Measurements from ENCODE around the gene DEXI.
"Not testable (repeated sequence)": the region's sequence is repeated elsewhere in the genome, so short reads cannot be mapped to it uniquely, and the experiment has no call there.

DEXI gene

DNA sequence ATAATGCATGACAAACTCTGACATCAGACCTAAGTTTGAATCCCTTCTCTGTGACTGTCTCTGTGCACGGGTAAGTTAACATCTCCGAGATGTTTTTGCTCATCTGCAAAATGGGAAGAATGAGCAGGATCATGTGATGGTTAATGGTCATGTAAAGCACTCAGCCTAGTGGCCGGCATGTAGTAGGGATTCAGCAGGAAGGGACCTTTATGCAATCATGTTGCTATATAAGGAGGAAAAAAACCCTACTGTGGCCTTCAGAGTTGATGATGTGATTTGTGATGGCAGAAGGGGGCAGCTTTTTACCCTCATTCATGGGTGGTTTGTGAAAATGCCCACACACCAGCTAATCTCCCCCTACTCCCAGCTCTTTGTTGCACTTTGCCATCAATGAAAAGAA, 26.2 kb upstream of the DEXI start:
- ATAC-seq, result no peak

GRCh38 chr16:10967986-10968385, 25.7 kb upstream of the DEXI start:
- no peak for ATAC-seq

DNA sequence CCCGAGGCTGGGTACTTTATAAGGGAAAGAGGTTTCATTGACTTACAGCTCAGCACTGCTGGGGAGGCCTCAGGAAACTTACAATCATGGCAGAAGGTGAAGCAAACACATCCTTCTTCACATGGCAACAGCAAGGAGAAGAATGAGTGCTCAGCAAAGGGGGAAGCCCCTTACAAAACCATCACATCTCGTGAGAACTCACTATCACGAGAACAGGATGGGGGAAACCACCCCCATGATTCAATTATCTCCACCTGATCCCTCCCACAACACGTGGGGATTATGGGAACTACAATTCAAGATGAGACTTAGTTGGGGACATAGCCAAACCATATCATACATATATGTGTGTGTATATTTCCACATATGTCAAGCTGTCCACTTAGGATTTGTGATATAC, 24.3 kb upstream of the DEXI start:
- ATAC-seq, result not testable (repeated sequence)

- no peak for ATAC-seq
Measured at GRCh38 chr16:10966129-10966528, 23.9 kb upstream of the DEXI start.

DNA sequence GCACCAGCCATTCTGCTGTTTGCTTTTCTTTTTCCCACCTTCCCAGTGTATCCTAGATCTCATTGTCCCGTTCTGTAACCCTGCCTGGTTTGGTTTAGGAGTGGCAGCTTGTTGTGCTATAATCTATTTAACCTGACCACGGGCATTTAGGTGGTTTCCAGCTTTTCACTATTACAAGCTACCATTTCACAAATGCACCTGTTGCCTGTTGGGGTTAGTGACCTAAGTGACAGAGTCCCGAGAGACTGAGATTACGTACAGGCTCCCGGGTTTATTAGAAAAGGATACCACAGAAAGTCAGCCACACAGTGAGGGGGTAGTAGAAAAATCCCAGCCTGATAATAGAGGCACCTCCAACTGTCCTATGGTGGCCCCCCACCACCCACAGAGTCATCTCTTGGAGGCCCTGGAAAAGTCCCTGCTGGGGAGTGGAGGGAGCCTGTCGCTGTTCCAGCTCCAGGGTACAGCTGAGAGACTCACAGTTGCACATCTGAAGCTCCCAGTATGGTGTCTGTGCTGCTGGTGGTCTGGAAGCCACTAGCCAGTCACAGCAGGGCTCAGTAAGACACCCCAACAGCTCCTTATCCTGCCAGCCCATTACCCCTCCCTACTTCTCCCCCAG, 23.3 kb upstream of the DEXI start:
- peak; percentile 62 for ATAC-seq

GRCh38 chr16:10964891-10965326, 22.6 kb upstream of the DEXI start:
- ATAC-seq, result peak; percentile 85 to 88

GRCh38 chr16:10964039-10964890, 22.0 kb upstream of the DEXI start:
- ATAC-seq, result peak; percentile 39 to 40

DNA sequence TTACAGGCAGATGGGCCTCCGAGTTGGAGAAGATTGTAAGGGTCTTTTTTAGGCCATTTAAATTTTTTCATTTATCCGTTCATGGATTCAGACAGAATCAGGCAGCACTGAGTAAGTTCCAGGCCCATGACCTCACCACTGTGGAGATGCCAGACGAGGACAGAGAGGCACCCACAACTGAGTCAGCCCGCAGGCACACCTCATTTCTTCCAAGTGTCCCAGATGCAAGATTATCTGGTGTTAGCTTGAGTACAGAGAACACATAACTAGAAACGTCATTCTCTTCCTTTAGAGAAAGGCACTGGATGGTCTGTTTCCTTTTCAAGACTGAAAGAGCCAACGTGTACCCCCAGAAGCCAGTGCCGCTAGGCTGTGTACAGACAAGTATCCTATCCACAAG, 19.0 kb upstream of the DEXI start:
- no peak for ATAC-seq

DNA sequence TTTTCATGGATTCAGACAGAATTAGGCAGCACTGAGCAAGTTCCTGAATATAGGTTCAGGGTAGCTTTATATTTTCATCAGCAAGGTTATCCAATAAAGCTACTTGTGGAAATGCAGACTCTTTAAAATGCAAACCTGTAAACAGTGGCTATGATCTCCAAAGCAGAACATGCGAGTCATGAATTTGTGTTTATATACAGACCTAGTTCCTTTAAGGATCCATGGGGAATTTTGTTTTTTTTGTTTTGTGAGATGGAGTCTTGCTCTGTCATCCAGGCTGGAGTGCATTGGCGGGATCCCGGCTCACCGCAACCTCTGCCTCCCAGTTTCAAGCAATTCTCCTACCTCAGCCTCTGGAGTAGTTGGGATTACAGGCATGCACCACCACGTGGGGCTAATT, 16.9 kb upstream of the DEXI start:
- ATAC-seq, result no peak

- peak; percentile 85 to 88 for ATAC-seq
Measured at GRCh38 chr16:10957771-10958482, 15.7 kb upstream of the DEXI start.

DNA sequence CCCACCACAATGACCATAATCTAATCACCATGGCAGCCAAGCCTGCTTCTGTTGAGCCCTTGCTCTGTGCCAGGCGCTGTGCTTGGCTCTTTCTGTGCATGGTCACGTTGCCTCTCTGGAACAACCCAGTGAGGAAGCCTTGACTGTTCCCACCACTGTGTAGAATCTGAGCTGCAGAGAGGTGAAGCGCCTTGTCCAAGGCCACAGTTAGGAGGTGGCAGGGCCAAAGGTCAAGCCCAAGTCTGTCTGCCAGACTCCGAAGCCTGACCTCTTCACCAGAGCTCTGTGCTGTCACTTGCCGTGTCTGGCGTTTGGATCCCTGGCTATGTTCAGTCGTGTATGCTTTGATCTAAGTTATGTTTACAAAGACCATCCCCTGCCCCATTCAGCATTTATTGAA, 12.6 kb upstream of the DEXI start:
- ATAC-seq, result no peak

DNA sequence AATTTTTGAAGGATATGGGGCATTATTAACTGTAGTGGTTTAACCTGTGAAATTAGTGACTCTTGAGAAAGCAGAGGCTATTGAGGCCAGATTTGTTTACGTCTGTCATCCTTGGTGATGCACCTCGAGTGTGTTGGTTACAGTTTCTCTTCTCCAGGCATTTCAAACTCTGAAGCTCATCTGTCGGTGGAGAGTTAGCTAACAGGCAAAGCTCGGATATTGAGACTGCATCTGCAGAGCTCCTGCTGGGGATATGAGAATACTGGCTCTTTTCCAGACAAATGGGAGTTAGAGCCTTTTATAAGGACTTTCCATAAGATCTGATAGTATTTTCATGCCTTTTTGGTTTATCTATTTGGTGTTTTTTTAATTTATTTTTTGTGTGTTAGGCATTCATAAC, 8.8 kb upstream of the DEXI start:
- ATAC-seq, result no peak

DNA sequence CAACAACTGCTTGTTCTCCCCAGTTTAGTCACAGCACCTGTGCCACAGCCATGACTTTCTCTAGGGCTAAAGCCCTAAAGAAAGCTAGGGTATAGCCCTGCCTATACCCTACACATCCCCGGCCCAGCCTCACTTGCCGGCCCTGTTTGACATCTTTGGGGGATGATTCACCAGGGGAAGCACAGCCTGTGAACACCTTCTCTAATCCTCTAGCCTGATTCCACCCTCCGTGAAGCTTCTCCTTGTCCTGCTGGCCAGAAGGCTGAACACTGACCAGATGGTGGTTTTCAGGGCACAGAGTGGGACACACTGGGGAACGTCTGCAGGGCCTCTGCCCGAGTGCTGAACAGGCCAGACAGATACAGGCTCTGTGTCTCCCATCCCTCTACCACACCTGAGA, 8.1 kb upstream of the DEXI start:
- ATAC-seq, result no peak

DNA sequence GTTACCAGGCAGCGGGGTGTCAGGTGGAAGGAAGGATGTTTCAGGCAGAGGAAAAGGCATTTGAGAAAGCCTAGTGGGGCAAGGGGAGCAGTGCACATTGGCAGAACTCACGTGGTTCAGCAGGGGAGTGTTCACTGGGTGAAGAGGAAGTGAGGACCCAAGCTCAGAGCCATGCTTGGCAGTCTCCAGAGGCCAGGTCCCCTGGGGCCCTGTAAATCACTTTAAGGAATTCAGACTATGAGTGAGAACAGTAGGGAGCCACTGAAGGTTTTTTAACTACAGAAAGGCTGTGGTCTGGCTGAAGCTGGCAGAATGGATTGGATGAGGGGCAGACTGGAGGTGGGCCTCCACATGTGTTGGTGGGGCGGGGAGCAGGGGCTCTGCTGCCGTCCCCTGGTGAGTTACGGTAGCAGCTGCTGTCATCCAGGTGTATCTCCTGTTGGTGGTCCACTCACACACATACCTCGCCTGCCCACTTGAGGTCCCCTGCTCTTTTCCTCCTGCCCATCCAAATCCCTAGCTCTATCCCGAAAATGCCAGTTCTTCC, 7.2 kb upstream of the DEXI start:
- ATAC-seq, result peak; percentile 58 to 60

DNA sequence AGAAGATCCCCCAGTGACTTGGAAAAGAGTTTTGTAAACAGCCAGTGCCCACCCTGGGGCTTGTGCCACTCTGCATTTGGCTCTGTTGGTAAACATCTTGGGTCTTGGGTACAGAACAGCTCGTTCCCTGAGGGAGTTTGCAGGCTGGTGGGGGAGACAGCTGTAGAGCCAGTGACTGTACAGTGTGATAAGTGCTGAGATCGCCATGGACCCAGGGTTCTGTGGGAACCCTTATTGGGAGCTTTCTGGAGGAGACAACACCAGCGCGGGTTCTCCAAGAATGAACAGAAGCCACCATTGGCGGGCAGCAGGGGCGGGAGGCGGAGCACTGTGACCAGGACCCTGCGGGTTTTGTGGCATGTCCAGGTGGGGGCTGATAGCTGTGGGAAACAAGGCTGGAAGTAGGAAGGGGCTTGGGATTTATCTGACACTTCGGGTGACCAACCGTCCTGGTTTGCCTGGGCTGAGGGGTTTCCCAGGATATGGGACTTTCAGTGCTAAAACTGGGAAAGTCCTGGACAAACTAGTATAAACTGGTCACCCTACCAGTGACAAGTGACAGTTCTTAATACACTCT, 5.0 kb upstream of the DEXI start:
- ATAC-seq, result no peak

DNA sequence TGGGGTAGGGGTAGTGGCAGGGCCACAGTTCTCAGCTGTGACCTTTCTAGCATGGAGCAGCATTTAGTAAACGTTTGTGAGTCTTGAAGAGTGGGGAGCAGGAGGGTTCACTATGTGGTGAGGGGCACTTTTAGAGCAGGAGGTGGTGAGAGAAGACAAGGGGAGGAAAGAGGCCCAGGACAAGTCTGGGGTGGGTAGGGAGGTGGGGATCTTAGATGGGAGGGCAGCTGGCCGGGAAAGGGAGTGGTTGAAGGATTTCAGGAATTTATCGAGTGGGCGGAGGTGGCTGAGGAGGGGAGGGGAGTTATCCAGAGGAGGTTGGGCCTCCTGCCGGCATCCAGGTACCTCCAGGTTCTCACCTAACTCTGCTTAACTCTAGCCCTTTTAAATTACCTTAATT, 4.0 kb upstream of the DEXI start:
- no peak for ATAC-seq

GRCh38 chr16:10945065-10945787, 3.0 kb upstream of the DEXI start:
- no peak for ATAC-seq

DNA sequence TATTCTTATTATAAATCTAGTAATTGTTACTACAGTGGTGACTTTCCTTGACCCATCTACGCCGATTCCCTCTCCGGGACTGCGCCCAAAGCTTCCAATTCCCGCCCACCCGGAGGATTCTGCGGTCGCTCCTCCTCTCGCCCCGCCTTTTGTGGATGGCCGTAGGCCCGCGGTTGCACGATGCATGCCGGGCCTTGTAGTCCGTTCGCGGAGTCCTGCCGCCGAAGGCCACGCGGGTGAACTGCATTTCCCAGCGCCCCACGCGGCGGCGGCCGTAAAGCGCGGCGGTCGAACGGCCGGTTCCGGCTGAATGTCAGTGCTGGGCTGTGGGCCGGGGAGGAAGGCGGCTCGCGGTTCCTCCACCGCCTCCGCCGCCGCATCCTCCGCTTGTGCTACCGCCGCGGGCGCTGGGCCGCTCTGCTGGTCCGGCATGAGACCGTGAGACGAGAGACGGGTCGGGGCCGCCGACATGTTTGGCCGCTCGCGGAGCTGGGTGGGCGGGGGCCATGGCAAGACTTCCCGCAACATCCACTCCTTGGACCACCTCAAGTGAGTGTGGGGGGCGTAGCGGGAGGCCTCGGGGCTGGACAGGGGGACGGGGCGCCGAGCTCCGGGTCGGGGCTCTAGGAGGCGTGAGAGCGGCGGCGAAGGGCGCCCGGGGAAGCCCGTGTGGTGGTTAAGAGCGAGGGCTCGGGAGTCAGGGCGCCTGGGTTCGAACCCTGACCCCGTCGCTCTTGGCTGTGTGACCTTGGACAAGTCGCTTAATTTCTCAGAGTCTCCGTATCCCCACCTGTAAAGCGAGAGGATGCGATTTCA, 2.2 kb upstream of the DEXI start, which contains the start of gene CLEC16A:
Gene CLEC16A (plus strand): TSS at position 316 of the 816 bp plus-strand sequence. CDS start 154 bp downstream, at position 470.
- peak; percentile 77 to 82 for ATAC-seq

DNA sequence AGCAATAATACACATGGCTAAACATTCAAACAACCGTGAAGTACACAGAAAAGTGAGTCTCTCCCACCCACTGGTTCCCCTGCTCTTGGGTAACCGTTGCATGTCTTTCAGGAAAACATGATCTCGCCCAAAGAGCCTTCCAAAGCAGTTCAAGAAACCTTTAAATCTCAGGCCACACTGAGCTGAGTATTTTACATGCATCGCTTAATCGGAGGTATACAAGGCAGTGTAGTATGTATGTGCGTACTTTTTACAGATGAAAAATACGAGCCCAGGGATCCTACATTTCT, 741 bp upstream of the DEXI start:
- ATAC-seq, result no peak

DNA sequence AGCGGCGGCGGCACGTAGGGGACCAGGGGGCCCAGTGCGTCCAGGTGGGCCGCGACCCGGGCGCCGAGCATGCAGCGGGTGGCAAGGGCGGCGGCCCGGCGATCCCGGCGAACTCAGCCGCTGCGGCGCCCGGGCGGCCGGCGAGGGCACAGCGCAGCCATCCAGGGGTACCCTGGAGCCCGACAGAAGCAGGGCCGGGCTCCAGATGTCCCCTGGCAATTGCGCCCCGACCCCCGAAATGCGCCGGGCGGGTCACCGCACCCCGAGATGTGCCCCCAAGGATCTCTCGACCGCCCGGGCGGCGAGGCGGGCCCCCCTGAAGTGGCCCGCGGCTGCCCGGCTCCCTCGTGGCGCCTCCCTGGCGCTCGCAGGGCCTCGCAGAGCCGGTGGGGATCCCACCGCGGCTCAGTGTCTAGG, 325 bp downstream of the DEXI start:
- peak in 1 of 2 donors; percentile 1 for ATAC-seq

DNA sequence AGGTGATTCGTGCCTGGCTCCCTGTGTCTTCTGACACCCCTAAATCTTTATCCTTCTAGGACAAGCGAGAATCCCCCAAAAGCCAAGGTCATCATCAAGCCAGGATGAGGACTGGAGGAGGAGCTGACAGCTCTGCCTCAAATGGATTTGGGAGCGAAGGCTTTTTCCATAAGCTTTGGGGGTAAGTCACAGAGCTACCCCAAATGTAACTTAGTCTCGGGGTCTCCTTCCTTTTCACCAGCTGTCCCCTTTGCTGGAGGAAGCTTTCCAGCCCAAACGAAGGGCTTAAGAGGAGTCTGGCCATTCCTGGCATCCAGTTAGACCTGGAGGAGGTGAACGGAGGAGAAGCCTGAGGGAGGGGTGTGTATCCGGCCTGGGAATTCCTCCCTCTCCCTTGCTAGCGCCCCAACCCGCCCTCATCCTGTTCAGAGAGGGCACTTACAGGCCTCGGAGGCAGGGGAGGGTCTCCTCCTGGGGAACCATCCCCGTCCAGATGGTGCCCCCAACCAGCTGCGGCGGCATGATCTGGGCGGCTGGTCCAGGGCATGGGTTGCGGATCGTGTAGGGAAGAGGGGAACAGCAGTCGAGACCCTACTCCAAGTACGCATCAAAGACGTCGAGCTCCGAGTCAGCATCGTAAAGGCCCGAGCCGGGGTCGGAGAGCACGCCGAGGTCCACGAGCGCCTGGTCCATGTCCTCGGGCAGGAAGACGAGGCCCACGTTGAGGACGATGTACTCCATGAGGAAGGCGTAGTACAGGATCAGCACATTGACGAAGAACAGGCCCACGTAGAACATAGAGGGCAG, 938 bp downstream of the DEXI start:
- no peak for ATAC-seq
